PC-9 (cell line): Measurements from ENCODE around the gene FGF14.

Source experiments
- CTCF ChIP-seq: fragments of 200-600 bp; sonication (generic); conservative IDR thresholded peaks from 2 replicates; pipeline ENCODE4 v1.6.1; 2017; ENCODE audit warnings: mixed run types, antibody characterized with exemption, mild to moderate bottlenecking, moderate library complexity
- EZH2 ChIP-seq: fragments of 200-600 bp; sonication (generic); IDR thresholded peaks from 2 replicates; pipeline ENCODE4 v1.8.0; 2017; ENCODE audit warnings: antibody characterized with exemption, low read depth

- no peak for TF ChIP-seq EZH2
- no peak for TF ChIP-seq CTCF
These were observed 224.4 kb downstream of the FGF14 start for GRCh38 chr13:102177431-102177830.
